Lower leg skin (tissue), 3 donors: Measurements from ENCODE around the gene ASB1.

ENCODE experiments used
- POLR2A ChIP-seq, 2 donors: fragments of 450-650 bp; IDR thresholded peaks; one replicate each; pipeline ENCODE4 v1.6.1; 2016 to 2017; ENCODE audit warnings: antibody characterized with exemption in 2 of 2, mild to moderate bottlenecking in 1 of 2, moderate library complexity in 1 of 2
- TF ChIP-seq, protein P1 (sequence below), 3 donors: fragments of 450-650 bp; IDR thresholded peaks; one replicate each; pipeline ENCODE4 v1.5.1; 2016; ENCODE audit warnings: antibody characterized with exemption in 3 of 3, mild to moderate bottlenecking in 3 of 3, moderate library complexity in 2 of 3

DNA sequence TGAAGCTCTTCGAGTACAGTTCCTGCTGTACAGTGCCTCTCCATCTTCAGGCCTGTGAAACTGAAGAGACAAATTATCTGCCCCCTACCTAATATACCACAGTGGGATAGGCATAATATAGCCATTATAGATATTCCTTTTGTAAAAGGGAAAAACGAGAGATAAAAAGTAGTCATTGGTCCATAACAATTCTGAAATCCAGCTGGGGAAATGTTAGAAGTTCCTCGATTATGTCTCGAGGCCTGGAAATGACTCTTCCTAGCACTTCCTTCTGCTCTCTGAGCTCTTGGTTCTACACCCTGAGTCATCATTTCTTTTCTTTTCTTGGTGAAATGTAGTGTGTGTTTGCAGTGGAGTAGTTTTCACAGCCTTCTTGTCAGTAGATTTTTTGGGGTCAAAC is 51.5 kb downstream of the ASB1 start:
- TF ChIP-seq, protein P1, sequence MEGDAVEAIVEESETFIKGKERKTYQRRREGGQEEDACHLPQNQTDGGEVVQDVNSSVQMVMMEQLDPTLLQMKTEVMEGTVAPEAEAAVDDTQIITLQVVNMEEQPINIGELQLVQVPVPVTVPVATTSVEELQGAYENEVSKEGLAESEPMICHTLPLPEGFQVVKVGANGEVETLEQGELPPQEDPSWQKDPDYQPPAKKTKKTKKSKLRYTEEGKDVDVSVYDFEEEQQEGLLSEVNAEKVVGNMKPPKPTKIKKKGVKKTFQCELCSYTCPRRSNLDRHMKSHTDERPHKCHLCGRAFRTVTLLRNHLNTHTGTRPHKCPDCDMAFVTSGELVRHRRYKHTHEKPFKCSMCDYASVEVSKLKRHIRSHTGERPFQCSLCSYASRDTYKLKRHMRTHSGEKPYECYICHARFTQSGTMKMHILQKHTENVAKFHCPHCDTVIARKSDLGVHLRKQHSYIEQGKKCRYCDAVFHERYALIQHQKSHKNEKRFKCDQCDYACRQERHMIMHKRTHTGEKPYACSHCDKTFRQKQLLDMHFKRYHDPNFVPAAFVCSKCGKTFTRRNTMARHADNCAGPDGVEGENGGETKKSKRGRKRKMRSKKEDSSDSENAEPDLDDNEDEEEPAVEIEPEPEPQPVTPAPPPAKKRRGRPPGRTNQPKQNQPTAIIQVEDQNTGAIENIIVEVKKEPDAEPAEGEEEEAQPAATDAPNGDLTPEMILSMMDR (IDR thresholded peaks at IDR 0.05): no peak
- no peak for TF ChIP-seq POLR2A (IDR thresholded peaks at IDR 0.05)
